ENCODE data around the gene PMEPA1. TPM values are rescaled to one million over a fixed set of nuclear protein-coding genes. Genes with fewer than 3 reads are reported as not detected.

The PMEPA1 gene
- total and polyA plus RNA-seq, 2 donors (not counting 3 experiments of a cell fraction or from before 2014, with no cell fraction given): 31.6 to 33.2 TPM

- intact Hi-C loops (cut with micrococcal nuclease) (loop anchor here (10.0 kb wide), 1 partner anchor 207 kb away; no protein-coding TSS in a partner anchor), dilution Hi-C loops (cut with MboI; ENCODE audit: extremely low pct_ligation_motif_present, low sequenced_read_pairs) (no loop called here)
- no peak overlapping the region for H2AFZ ChIP-seq (ENCODE audit: low read depth, low read length)
- H3K9ac ChIP-seq (replicated peaks; ENCODE audit: extremely low read depth, insufficient read depth, low read length): no peak overlapping the region
- H3K27me3 ChIP-seq (ENCODE audit: control insufficient read depth in 2 of 2, insufficient read depth in 2 of 2, low read length in 2 of 2): no peaks in the 10 kb centered on the region
- no peaks in the 10 kb centered on the region for H4K20me1 ChIP-seq (replicated peaks; ENCODE audit: control insufficient read depth, extremely low read depth, insufficient read depth, low read length)
- no peaks in the 10 kb centered on the region for H3K9me3 ChIP-seq (replicated peaks; ENCODE audit: control insufficient read depth, insufficient read depth, low read length)
- no peak for DNase-seq (ENCODE audit: low read depth, low spot score)
- no peak overlapping the region for H3K4me3 ChIP-seq (replicated peaks in 1 of 3; ENCODE audit: insufficient read depth in 1 of 3, low read depth in 1 of 3, low read length in 3 of 3)
- H3K36me3 ChIP-seq (ENCODE audit: control insufficient read depth in 2 of 2, extremely low read depth in 1 of 2, insufficient read depth in 2 of 2, low read length in 2 of 2): peaks cover 0 to 14% of the 10 kb centered on the region in 2 experiments
- H3K27ac ChIP-seq (ENCODE audit: insufficient read depth, low read depth, low read length): no peak overlapping the region
- BruUV-seq (replicated peaks): no TSS peak
- peaks cover 8% of the 10 kb centered on the region for H3K79me2 ChIP-seq (ENCODE audit: control insufficient read depth, insufficient read depth, low read length)
- no peaks in the 10 kb centered on the region for H3K4me1 ChIP-seq (ENCODE audit: control insufficient read depth, extremely low read depth, insufficient read depth, low read length)
- H3K9me1 ChIP-seq (replicated peaks; ENCODE audit: control insufficient read depth, extremely low read depth, insufficient read depth, low read length): no peaks in the 10 kb centered on the region
- POLR2A ChIA-PET: no interaction called here
- H3K4me2 ChIP-seq (ENCODE audit: insufficient read depth, low read length): no peak overlapping the region
- TF ChIP-seq FOS (IDR thresholded peaks at IDR 0.05; ENCODE audit: borderline replicate concordance, insufficient read depth, low read length) (no peak), EZH2 (IDR thresholded peaks at IDR 0.05; ENCODE audit: borderline replicate concordance, low read depth, low read length, severe bottlenecking) (no peak), GATA2 (IDR thresholded peaks at IDR 0.05; ENCODE audit: insufficient read depth, insufficient read length, low read depth, low read length) (no peak), MYC (IDR thresholded peaks at IDR 0.05; ENCODE audit: low read depth, low read length) (no peak), JUN (IDR thresholded peaks at IDR 0.05; ENCODE audit: borderline replicate concordance, insufficient read depth, insufficient read length, low read depth) (no peak), CTCF (IDR thresholded peaks at IDR 0.05; ENCODE audit: extremely low read depth in 1 of 2, insufficient read depth in 1 of 2, low read depth in 1 of 2, low read length in 2 of 2) (no peak), MAX (IDR thresholded peaks at IDR 0.05; ENCODE audit: insufficient read depth, insufficient read length) (no peak), POLR2AphosphoS5 (IDR thresholded peaks at IDR 0.05; ENCODE audit: insufficient read depth, low read depth, low read length) (no peak), POLR2A (IDR thresholded peaks at IDR 0.05; ENCODE audit: low read depth, low read length) (no peak)
- CTCF ChIA-PET: no interaction called here
- no peak for FAIRE-seq
Measured at GRCh38 chr20:57657535-57658446, 52.0 kb downstream of the PMEPA1 start.

Measured in endothelial cell of umbilical vein (primary cell).